Measurements from ENCODE around the gene KCNG2.

KCNG2 gene

GRCh38 chr18:79800371-79801180 lies 2.8 kb downstream of the KCNG2 start:
- no peak for DNase-seq

DNA sequence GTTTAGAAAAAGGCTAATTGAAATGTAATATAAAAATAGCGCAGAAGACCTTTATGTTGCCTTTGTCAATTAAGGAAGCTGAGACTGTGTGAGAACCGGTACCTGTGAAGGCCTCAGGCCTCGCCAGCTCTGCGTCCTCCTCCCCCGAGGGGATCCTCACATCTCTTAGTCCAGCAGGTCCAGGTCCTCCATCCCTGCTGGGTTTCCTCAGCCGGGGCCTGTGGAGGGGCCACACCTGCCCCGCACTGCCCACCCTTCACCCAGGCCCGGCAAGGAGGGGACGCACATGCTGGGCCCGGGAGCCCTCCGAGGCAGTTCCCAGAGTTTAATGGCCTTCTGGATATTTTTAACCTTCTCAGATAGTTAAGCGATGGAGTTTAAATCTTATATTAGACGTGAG lies 3.5 kb downstream of the KCNG2 start:
- DNase-seq, result no peak

GRCh38 chr18:79801641-79802040 lies 3.9 kb downstream of the KCNG2 start:
- no peak for DNase-seq

DNA sequence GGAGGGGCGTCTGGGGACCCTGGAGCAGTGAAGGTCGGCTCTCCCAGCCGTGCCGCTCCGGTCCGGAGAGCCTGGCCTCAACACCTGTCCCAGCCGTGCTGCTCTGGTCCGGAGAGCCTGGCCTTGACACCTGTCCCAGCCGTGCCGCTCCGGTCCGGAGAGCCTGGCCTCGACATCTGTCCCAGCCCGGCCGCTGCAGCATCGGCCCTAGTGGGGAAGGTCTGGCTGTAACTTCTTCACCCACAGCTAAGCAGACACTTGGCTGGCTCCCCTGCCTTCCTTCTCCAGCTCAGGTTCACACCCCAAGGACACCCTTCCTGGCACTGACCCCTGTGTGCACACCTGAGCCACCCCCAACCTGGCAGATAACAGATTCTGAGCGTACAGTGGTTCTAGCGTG lies 4.6 kb downstream of the KCNG2 start:
- no peak for DNase-seq

GRCh38 chr18:79803611-79804051 lies 5.9 kb downstream of the KCNG2 start:
- no peak for DNase-seq

DNA sequence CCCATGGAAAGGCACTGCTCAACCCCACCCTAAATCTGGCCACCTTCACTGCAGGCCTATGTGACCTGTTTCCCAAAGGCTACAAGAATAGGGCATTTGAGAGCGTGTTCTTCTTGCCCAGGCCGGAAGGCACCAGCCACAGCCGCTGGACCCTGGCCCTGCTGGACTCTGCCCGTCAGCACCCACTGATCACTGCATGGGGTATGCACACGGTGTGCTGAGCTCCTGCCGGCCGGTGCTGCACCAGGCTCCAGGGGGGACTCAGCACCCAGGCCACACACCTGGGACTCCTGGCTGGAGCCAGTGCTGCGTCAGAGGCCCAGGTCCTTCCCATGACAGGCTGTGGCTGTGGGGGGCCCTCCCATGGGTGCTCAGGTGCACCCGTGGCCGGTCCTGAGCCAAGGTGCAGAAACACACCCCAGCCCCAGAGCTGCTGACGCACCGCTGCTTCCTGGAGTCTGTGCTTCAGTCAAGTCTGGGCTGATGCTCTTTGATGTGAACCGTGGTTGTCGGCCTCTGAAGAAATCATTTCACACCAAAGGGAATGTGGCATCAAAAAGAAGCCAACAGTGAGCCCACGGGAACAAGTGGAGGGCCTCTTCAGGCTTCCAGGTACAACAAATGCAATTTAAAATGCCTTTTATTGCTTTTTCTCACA lies 6.5 kb downstream of the KCNG2 start:
- DNase-seq, result no peak

- no peak for DNase-seq
Observed at GRCh38 chr18:79805211-79805887, 7.6 kb downstream of the KCNG2 start.

DNA sequence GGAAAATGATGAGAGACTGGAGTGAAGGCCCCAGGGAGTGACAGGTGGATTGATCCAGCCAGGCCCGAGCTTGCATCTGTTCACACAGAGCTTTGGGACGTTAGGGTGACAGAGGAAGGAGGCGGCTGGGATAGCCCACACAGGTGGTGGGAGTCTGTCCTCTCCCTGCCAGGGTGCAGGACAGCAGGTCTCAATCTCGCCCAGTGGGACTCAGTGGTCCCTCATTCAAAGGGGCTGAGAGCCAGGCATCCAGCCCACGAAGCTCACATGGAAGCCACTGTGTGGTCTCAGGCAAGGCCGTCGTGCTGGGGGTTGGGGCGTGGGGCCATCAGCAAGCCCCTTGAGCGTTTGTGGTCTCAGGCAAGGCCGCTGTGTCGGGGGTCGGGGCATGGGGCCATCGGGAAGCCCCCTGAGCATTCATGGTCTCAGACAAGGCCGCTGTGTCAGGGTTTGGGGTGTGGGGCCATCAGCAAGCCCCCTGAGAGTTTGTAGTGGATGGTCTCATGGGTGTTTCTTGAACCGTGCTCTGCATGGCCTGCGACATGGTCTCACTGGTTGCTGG lies 8.3 kb downstream of the KCNG2 start:
- DNase-seq, result no peak

- no peak for DNase-seq
Observed at GRCh38 chr18:79806976-79807841, 9.5 kb downstream of the KCNG2 start.

- DNase-seq, result no peak
Observed at GRCh38 chr18:79809482-79810192, 11.9 kb downstream of the KCNG2 start.

- no peak for DNase-seq
Observed at GRCh38 chr18:79812052-79812451, 14.3 kb downstream of the KCNG2 start.

DNA sequence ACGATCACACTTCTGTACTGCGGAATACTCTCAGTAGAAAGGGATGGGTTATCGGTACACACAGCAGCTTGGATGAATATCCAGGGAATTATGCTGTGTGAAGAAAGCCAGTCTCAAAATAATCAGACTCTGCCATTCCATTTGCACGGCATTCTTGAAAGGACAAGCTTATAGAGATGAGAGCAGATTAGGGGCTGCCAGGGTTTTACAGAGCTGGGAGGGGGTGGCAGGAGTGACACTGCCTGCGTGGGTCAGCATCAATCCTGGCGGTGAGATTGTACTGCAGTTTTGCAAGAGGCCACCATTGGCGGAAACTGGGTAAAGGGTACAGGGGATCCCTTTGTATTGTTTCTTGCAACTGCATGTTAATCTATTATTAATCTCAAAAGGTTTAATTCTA lies 16.6 kb downstream of the KCNG2 start:
- no peak for DNase-seq

GRCh38 chr18:79815657-79816056 lies 17.9 kb downstream of the KCNG2 start:
- no peak for DNase-seq

DNA sequence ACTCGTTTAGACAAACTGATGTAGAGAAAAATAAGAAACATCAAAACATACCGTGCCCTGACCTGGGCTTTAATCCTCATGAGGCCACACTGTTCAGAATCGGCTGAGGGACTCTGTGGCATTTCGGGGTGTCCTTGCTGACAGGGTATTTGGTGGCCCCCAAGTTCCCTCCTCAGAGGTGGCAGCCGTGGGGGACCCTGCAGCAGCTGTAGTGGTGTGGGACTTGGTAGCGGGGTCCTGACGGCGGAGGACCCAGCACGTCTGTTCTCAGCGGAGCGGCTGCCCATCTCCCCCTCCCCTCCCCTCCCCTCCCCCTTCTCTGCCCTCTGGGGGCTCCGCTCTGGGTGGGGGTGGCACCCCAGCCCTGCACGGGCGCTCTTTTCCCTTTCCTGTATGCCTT lies 18.4 kb downstream of the KCNG2 start:
- DNase-seq, result no peak

GRCh38 chr18:79816981-79817606 lies 19.4 kb downstream of the KCNG2 start:
- no peak for DNase-seq

DNA sequence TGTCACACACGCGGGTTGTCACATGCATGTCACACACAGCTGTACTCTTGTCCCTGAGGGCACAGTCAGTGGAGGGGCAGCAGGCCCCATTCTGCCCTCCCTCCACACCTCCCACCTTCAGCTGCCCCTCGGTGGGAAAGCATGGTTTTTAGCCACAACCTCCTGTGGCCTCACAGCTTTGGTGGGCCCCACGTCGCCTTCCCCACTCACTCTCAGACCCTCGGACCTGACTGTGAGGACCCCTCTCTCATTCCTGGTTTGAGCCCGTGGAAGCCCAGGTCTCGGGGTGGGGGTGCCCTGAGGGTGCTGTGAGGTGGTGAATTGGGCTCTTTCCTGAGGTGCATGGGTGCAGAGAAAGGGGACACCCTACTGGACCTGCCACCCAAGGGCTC lies 19.9 kb downstream of the KCNG2 start:
- DNase-seq, result no peak

- no peak for DNase-seq
Observed at GRCh38 chr18:79818036-79818435, 20.3 kb downstream of the KCNG2 start.

GRCh38 chr18:79818631-79819030 lies 20.9 kb downstream of the KCNG2 start:
- DNase-seq, result no peak

DNA sequence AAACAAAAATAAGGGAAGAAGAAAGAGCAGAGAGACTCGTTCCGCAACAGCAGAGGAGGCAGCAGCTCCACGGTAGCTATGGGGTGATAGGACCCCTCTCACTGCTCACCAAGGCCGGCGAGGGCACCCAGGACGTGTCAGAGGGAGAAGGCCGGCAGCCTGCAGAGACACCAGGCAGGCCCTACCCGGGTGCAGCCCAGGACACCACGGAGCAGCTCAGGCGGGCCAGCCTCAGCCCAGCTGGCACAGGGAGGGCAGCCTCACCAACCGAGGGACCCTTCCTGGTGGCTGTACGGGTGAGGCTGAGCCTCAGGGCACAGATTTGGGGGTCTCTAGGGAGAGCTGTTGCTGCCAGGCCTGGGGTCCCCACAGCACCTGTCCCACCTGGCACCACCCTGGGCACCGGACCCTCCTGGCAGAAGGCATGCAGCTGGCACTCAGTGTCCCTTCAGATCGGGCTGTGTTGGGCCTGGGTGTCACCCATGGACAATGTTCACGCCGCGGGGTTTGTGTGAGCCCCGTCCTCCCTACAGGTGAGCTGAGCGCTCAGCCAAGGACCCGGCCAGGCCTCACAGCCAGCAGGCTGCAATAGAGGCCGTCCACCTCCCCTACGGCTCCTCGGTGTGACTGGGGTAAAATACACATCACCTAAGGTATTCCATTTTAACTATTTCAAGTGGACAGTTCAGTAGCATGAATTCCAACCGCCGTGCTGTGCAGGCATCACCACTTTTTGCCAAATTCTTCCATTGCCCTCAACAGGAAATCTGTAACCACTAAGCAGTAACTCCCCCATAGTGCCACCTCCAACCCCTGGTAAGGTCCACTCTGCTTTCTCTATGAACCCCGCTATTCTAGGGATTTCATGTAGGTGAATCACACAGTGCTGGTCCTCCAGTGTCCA lies 21.6 kb downstream of the KCNG2 start:
- DNase-seq, result no peak

DNA sequence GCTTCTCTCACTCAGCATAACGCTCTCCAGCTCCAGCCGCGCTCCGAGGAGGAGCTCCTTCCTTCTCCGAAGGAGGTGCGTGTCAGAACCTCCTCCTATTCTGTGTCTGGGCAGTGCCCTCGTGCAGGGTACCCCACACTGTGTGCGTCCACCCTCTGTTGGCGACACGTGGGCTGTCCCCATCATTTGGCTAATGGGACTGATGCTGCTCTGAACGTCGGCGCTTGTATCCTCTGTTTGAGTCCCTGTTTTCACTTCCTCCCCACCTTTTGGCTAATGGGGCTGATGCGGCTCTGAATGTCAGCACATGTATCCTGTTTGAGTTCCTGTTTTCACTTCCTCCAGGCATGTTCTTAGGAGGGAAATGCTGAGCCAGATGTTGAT lies 22.2 kb downstream of the KCNG2 start:
- DNase-seq, result no peak

All from NCI-H187 (cell line).